OCI-LY3 (cell line): ENCODE results near the gene BPIFA3.

Source experiments
- CTCF ChIP-seq: fragments of 200-600, 300-600 bp; sonication (generic); IDR thresholded peaks from 2 replicates; pipeline ENCODE4 v1.5.1; 2014; ENCODE audit warnings: antibody characterized with exemption, low read length, low read depth
- EZH2phosphoT487 ChIP-seq: fragments of 200-600 bp; shearing (Covaris generic); IDR thresholded peaks from 2 replicates; pipeline ENCODE4 v1.6.1; 2018; ENCODE audit warnings: antibody characterized with exemption, mixed run types, low read depth

- TF ChIP-seq CTCF (no peak), EZH2phosphoT487 (no peak)
Measured at GRCh38 chr20:33236351-33236750, 19.2 kb downstream of the BPIFA3 start.
